DMS114 treated with DMSO at 0.1 percent for 48 hours (cell line): ENCODE results near the gene RASL11A.
"Not testable (repeated sequence)": the region's sequence is repeated elsewhere in the genome, so short reads cannot be mapped to it uniquely, and the experiment has no call there.

Experiments used
- DNase-seq: peaks from one replicate; lab custom pipeline; 2025; ENCODE audit not compliant: unreplicated experiment; lab: John Stamatoyannopoulos, UW

Gene RASL11A

GRCh38 chr13:27270594-27271520, at the start of gene RASL11A:
TSS of gene RASL11A (plus strand) at chr13:27270830. CDS start at chr13:27270945, 115 bp downstream.
- DNase-seq: no peak

GRCh38 chr13:27222100-27222499, 48.5 kb upstream of the RASL11A start:
- not testable (repeated sequence) for DNase-seq

- no peak for DNase-seq
Observed at GRCh38 chr13:27226991-27227390, 43.6 kb upstream of the RASL11A start.

GRCh38 chr13:27228131-27228530, 42.5 kb upstream of the RASL11A start:
- no peak for DNase-seq

GRCh38 chr13:27229642-27230041, 41.0 kb upstream of the RASL11A start:
- no peak for DNase-seq

GRCh38 chr13:27233964-27234363, 36.7 kb upstream of the RASL11A start:
- DNase-seq: no peak

GRCh38 chr13:27236478-27236877, 34.2 kb upstream of the RASL11A start:
- DNase-seq: no peak

- no peak for DNase-seq
Observed at GRCh38 chr13:27242702-27243101, 27.9 kb upstream of the RASL11A start.

- DNase-seq: no peak
Observed at GRCh38 chr13:27245610-27246009, 25.0 kb upstream of the RASL11A start.

- DNase-seq: no peak
Observed at GRCh38 chr13:27250833-27251165, 19.8 kb upstream of the RASL11A start.

GRCh38 chr13:27251166-27252091, 19.2 kb upstream of the RASL11A start, which contains the start of gene RPL21:
TSS of gene RPL21 (plus strand) at chr13:27251558. CDS start at chr13:27253777, 2,219 bp downstream.
- peak; percentile 77 for DNase-seq

- DNase-seq: no peak
Observed at GRCh38 chr13:27252467-27252866, 18.2 kb upstream of the RASL11A start.

- DNase-seq: no peak
Observed at GRCh38 chr13:27257233-27257568, 13.4 kb upstream of the RASL11A start.

GRCh38 chr13:27257648-27258253, 12.9 kb upstream of the RASL11A start:
- DNase-seq: no peak

GRCh38 chr13:27258637-27259386, 11.8 kb upstream of the RASL11A start:
- DNase-seq: no peak

- no peak for DNase-seq
Observed at GRCh38 chr13:27259831-27260230, 10.8 kb upstream of the RASL11A start.

- no peak for DNase-seq
Observed at GRCh38 chr13:27261396-27261795, 9.2 kb upstream of the RASL11A start.

GRCh38 chr13:27263438-27263837, 7.2 kb upstream of the RASL11A start:
- DNase-seq: no peak

GRCh38 chr13:27264181-27264580, 6.4 kb upstream of the RASL11A start:
- no peak for DNase-seq

- no peak for DNase-seq
Observed at GRCh38 chr13:27264648-27265047, 6.0 kb upstream of the RASL11A start.

GRCh38 chr13:27266917-27267316, 3.7 kb upstream of the RASL11A start:
- DNase-seq: no peak
